SU-DHL-6 (cell line): Measurements from ENCODE around the gene PDK3.

ENCODE experiments used
- EZH2phosphoT487 ChIP-seq: fragments of 200-600 bp; sonication (generic), shearing (Covaris generic); conservative IDR thresholded peaks from 2 replicates; pipeline ENCODE4 v1.6.1; 2018; ENCODE audit warnings: mild to moderate bottlenecking, antibody characterized with exemption, low read length, moderate library complexity, mixed read lengths
- TF ChIP-seq, protein P1 (sequence below): fragments of 200-600 bp; sonication (generic); IDR thresholded peaks from one replicate; pipeline ENCODE4 v1.5.1; 2017; ENCODE audit warnings: antibody characterized with exemption, mild to moderate bottlenecking, low read length, moderate library complexity; ENCODE audit not compliant: insufficient read depth, poor library complexity, severe bottlenecking

DNA sequence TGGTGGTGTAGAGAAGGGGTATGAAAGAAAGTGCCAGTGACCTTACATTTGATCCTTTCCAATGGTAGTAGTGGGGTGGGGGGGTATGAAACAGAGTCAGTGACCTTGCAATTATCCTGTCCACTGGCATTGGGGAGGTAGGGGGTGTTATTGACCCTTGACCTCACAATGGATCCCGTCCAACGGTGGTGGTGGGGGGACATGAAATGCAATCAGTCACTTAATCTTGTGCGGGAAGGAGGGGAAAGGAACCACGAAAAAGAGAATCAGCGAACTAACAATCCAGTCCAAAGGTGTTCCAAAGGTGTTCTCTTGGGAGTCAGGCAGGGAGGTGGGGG is 619 bp upstream of the PDK3 start:
- TF ChIP-seq, protein P1, sequence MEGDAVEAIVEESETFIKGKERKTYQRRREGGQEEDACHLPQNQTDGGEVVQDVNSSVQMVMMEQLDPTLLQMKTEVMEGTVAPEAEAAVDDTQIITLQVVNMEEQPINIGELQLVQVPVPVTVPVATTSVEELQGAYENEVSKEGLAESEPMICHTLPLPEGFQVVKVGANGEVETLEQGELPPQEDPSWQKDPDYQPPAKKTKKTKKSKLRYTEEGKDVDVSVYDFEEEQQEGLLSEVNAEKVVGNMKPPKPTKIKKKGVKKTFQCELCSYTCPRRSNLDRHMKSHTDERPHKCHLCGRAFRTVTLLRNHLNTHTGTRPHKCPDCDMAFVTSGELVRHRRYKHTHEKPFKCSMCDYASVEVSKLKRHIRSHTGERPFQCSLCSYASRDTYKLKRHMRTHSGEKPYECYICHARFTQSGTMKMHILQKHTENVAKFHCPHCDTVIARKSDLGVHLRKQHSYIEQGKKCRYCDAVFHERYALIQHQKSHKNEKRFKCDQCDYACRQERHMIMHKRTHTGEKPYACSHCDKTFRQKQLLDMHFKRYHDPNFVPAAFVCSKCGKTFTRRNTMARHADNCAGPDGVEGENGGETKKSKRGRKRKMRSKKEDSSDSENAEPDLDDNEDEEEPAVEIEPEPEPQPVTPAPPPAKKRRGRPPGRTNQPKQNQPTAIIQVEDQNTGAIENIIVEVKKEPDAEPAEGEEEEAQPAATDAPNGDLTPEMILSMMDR = no peak
- TF ChIP-seq EZH2phosphoT487 = no peak
